ENCODE results near the gene RIPK1. TPM values are rescaled to one million over a fixed set of nuclear protein-coding genes. Genes with fewer than 3 reads are reported as not detected.
A peak's percentile ranks its signal among the peaks of the same experiment; 100 is the strongest.
"Not testable (repeated sequence)": the region's sequence is repeated elsewhere in the genome, so short reads cannot be mapped to it uniquely, and the experiment has no call there.

The RIPK1 gene
- total RNA-seq, 1 donor from 2014 or later = 30.5 TPM

GRCh38 chr6:3045777-3046176 lies 22.5 kb upstream of the RIPK1 start:
- no peak for DNase-seq

GRCh38 chr6:3046295-3046694 lies 22.0 kb upstream of the RIPK1 start:
- DNase-seq = no peak

- not testable (repeated sequence) for DNase-seq
Observed at GRCh38 chr6:3048009-3048408, 20.3 kb upstream of the RIPK1 start.

- DNase-seq = no peak
Observed at GRCh38 chr6:3052481-3053230, 15.6 kb upstream of the RIPK1 start.

GRCh38 chr6:3053231-3053508 lies 15.1 kb upstream of the RIPK1 start:
- no peak for DNase-seq

GRCh38 chr6:3054229-3055157 lies 13.8 kb upstream of the RIPK1 start:
- peak; percentile 35 for DNase-seq

- not testable (repeated sequence) for DNase-seq
Observed at GRCh38 chr6:3055158-3055499, 13.2 kb upstream of the RIPK1 start.

GRCh38 chr6:3057063-3057770 lies 11.1 kb upstream of the RIPK1 start:
- no peak for DNase-seq

- no peak for DNase-seq
Observed at GRCh38 chr6:3058957-3059356, 9.3 kb upstream of the RIPK1 start.

GRCh38 chr6:3060092-3060491 lies 8.2 kb upstream of the RIPK1 start:
- not testable (repeated sequence) for DNase-seq

- DNase-seq = no peak
Observed at GRCh38 chr6:3061501-3061941, 6.8 kb upstream of the RIPK1 start.

- not testable (repeated sequence) for DNase-seq
Observed at GRCh38 chr6:3063340-3063732, 5.0 kb upstream of the RIPK1 start.

GRCh38 chr6:3063733-3064700 lies 4.3 kb upstream of the RIPK1 start:
- DNase-seq = peak; percentile 42

GRCh38 chr6:3071568-3071967 lies 3.3 kb downstream of the RIPK1 start:
- DNase-seq = no peak

- DNase-seq = no peak
Observed at GRCh38 chr6:3072798-3073197, 4.5 kb downstream of the RIPK1 start.

- DNase-seq = no peak
Observed at GRCh38 chr6:3073382-3073781, 5.1 kb downstream of the RIPK1 start.

GRCh38 chr6:3075772-3076113 lies 7.4 kb downstream of the RIPK1 start:
- DNase-seq = no peak

- DNase-seq = no peak
Observed at GRCh38 chr6:3076320-3076719, 8.0 kb downstream of the RIPK1 start.

- DNase-seq = no peak
Observed at GRCh38 chr6:3077430-3077829, 9.1 kb downstream of the RIPK1 start.

- not testable (repeated sequence) for DNase-seq
Observed at GRCh38 chr6:3078952-3079351, 10.7 kb downstream of the RIPK1 start.

- no peak for DNase-seq
Observed at GRCh38 chr6:3079682-3080081, 11.4 kb downstream of the RIPK1 start.

GRCh38 chr6:3081960-3082359 lies 13.7 kb downstream of the RIPK1 start:
- DNase-seq = peak; percentile 19
